CD14-positive monocyte (primary cell): ENCODE data around the gene SRA1. TPM values are rescaled to one million over a fixed set of nuclear protein-coding genes. Genes with fewer than 3 reads are reported as not detected.

Source experiments
- DNase-seq, 3 donors: peaks; one replicate each; pipeline ENCODE4 v3.0.0-alpha.2; 2011 to 2022
- H2AFZ ChIP-seq: 2 replicates; pipeline ENCODE4 v1.6.0; 2012; ENCODE audit warnings: mild to moderate bottlenecking, low read depth, low read length, inconsistent platforms; ENCODE audit not compliant: insufficient read depth, poor library complexity, severe bottlenecking
- H3K27ac ChIP-seq, 2 donors: 1 replicate in 1 of 2; 2 replicates in 1 of 2; pipeline ENCODE4 v1.5.1; 2012 to 2013; ENCODE audit warnings: low read length in 2 of 2, control low read depth in 1 of 2, inconsistent platforms in 1 of 2, low read depth in 1 of 2, mild to moderate bottlenecking in 1 of 2
- H3K27me3 ChIP-seq, 2 donors: one replicate each; pipeline versions ENCODE4 v1.6.0 to v1.6.1; 2011 to 2013; ENCODE audit warnings: low read length in 2 of 2; ENCODE audit not compliant: control insufficient read depth in 2 of 2, insufficient read depth in 2 of 2
- H3K36me3 ChIP-seq, 2 donors: replicated peaks in 1 of 2; 1 replicate in 1 of 2; 2 replicates in 1 of 2; pipeline versions ENCODE4 v1.5.1 to v1.6.1; 2012 to 2013; ENCODE audit warnings: low read length in 2 of 2, control low read depth in 1 of 2, inconsistent platforms in 1 of 2, mild to moderate bottlenecking in 1 of 2; ENCODE audit not compliant: insufficient read depth in 2 of 2, control insufficient read depth in 1 of 2
- H3K4me1 ChIP-seq, 2 donors: 1 replicate in 1 of 2; 2 replicates in 1 of 2; pipeline versions ENCODE4 v1.5.1 to v1.6.1; 2012 to 2013; ENCODE audit warnings: low read length in 2 of 2, control low read depth in 1 of 2, inconsistent platforms in 1 of 2, mild to moderate bottlenecking in 1 of 2, moderate library complexity in 1 of 2; ENCODE audit not compliant: insufficient read depth in 2 of 2, control insufficient read depth in 1 of 2
- H3K4me2 ChIP-seq: replicated peaks from 2 replicates; pipeline ENCODE3; 2012; ENCODE audit warnings: low read length, moderate library complexity, mild to moderate bottlenecking; ENCODE audit not compliant: poor library complexity, severe bottlenecking; ENCODE audit errors: extremely low read depth
- H3K4me3 ChIP-seq, 3 experiments: fragments of 200-600 bp in 1 of 3; sonication (generic) in 1 of 3; replicated peaks in 1 of 3; 1 replicate in 2 of 3; 2 replicates in 1 of 3; pipeline ENCODE4 v1.5.1; 2011 to 2013; ENCODE audit warnings: low read length in 3 of 3, mild to moderate bottlenecking in 3 of 3, control low read depth in 2 of 3, low read depth in 2 of 3, inconsistent platforms in 1 of 3, moderate library complexity in 1 of 3
- H3K79me2 ChIP-seq: 2 replicates; pipeline ENCODE4 v1.6.0; 2012; ENCODE audit warnings: mild to moderate bottlenecking, control low read depth, inconsistent platforms, low read length, moderate library complexity; ENCODE audit not compliant: insufficient read depth
- H3K9ac ChIP-seq: 2 replicates; pipeline ENCODE4 v1.6.0; 2017; ENCODE audit warnings: low read length, mild to moderate bottlenecking; ENCODE audit not compliant: insufficient read depth, poor library complexity, severe bottlenecking
- H3K9me3 ChIP-seq, 2 donors: replicated peaks in 1 of 2; 1 replicate in 1 of 2; 2 replicates in 1 of 2; pipeline versions ENCODE4 v1.5.1 to v1.6.1; 2012 to 2013; ENCODE audit warnings: low read length in 2 of 2, control low read depth in 1 of 2; ENCODE audit not compliant: control insufficient read depth in 1 of 2, insufficient read depth in 1 of 2
- H4K20me1 ChIP-seq: 2 replicates; pipeline ENCODE4 v1.6.0; 2012; ENCODE audit warnings: mild to moderate bottlenecking, low read length, control low read depth, moderate library complexity; ENCODE audit not compliant: insufficient read depth
- H3K27ac Mint-ChIP-seq, 7 donors: one replicate each; pipeline ENCODE4 v1.8.0; 2020; ENCODE audit warnings: mild to moderate bottlenecking in 7 of 7, mixed read lengths in 7 of 7, moderate library complexity in 6 of 7, inconsistent platforms in 2 of 7
- H3K27me3 Mint-ChIP-seq, 3 donors: one replicate each; pipeline ENCODE4 v1.8.0; 2021 to 2022; ENCODE audit warnings: low read depth in 3 of 3, mild to moderate bottlenecking in 3 of 3, mixed read lengths in 3 of 3, moderate library complexity in 3 of 3, inconsistent platforms in 1 of 3
- H3K36me3 Mint-ChIP-seq, 2 donors: one replicate each; pipeline ENCODE4 v1.8.0; 2020; ENCODE audit warnings: mixed read lengths in 2 of 2, inconsistent platforms in 1 of 2, mild to moderate bottlenecking in 1 of 2
- H3K4me1 Mint-ChIP-seq: one replicate; pipeline ENCODE4 v1.8.0; 2020; ENCODE audit warnings: mild to moderate bottlenecking, mixed read lengths
- H3K4me3 Mint-ChIP-seq, 2 donors: one replicate each; pipeline ENCODE4 v1.8.0; 2020; ENCODE audit warnings: mild to moderate bottlenecking in 2 of 2, mixed read lengths in 2 of 2, moderate library complexity in 1 of 2
- H3K9me3 Mint-ChIP-seq, 7 donors: one replicate each; pipeline ENCODE4 v1.8.0; 2020 to 2022; ENCODE audit warnings: mixed read lengths in 7 of 7, mild to moderate bottlenecking in 6 of 7, moderate library complexity in 6 of 7, inconsistent platforms in 2 of 7
- CTCF ChIP-seq: fragments of 200-600 bp; IDR thresholded peaks from one replicate; pipeline ENCODE4 v1.8.0; 2022; ENCODE audit warnings: antibody characterized with exemption, mild to moderate bottlenecking
- WGBS: methylation state at CpG from one replicate; pipeline ENCODE4 v1.1.5; 2013; ENCODE audit warnings: missing lambda C conversion rate; ENCODE audit not compliant: insufficient coverage; 5-methylcytosine and 5-hydroxymethylcytosine counted together
- intact Hi-C, 2 donors: fragments of 100-400 bp; cut with micrococcal nuclease; formaldehyde crosslinking; loops; one replicate each; pipeline versions ENCODE4 v1.15.0 to v1.15.1; 2023
- polyA plus RNA-seq, 3 donors: library from polyadenylated mRNA; depleted of rRNA in 1 of 3; unstranded in 2 of 3; stranded (reverse) in 1 of 3; fragments of 300-500 nt in 2 of 3; fragments of >200 nt in 1 of 3; fragmentation: Illumina TruSeq in 2 of 3; gene quantifications; 1 replicate in 2 of 3; 2 replicates in 1 of 3; pipeline ENCODE4 v1.2.3, GENCODE V29; 2012 to 2021

SRA1 gene
- polyA plus RNA-seq, 3 donors: 72.4 to 97.2 (median 80.8) TPM

GRCh38 chr5:140551872-140552271 is 5.4 kb downstream of the SRA1 start:
- intact Hi-C loops: loop anchor here in 1 of 2 donors (5.0 kb wide), 1 partner anchor 95 kb away; the partner anchor contains the start of genes IK and NDUFA2

More at GRCh38 chr5:140551872-140552271, 5.4 kb downstream of the SRA1 start:
- H3K79me2 ChIP-seq: peaks cover 88% of the 10 kb centered on the region
- H3K4me1 ChIP-seq: peaks cover 68 to 80% of the 10 kb centered on the region in 2 donors
- H3K27me3 ChIP-seq: no peaks in the 10 kb centered on the region
- H3K9ac ChIP-seq: no peak overlapping the region
- H3K4me3 ChIP-seq: no peak overlapping the region
- no CpG with 5 or more reads among the region's 4 CpGs for WGBS
- Mint-ChIP-seq H3K27me3 (peaks cover 0 to 2% (median 0%) of the 10 kb centered on the region in 3 donors), H3K4me1 (peaks cover 76% of the 10 kb centered on the region), H3K27ac (no peak overlapping the region), H3K36me3 (peaks cover 58 to 60% of the 10 kb centered on the region in 2 donors), H3K4me3 (no peak overlapping the region), H3K9me3 (peaks cover 0 to 2% (median 0%) of the 10 kb centered on the region in 7 donors)
- no peak for DNase-seq
- no peak overlapping the region for H3K4me2 ChIP-seq
- H3K27ac ChIP-seq: no peak overlapping the region
- no peak overlapping the region for H2AFZ ChIP-seq
- H3K9me3 ChIP-seq: no peaks in the 10 kb centered on the region
- H4K20me1 ChIP-seq: peaks cover 74% of the 10 kb centered on the region
- no peak for TF ChIP-seq CTCF
- peaks cover 26 to 32% of the 10 kb centered on the region in 2 donors for H3K36me3 ChIP-seq
